22Rv1 (cell line): ENCODE measurements around the gene CRYBB2.

Experiments
- ZFX ChIP-seq: fragments of 450-650 bp; IDR thresholded peaks from 2 replicates; pipeline ENCODE4 v1.6.1; 2017; ENCODE audit warnings: antibody characterized with exemption, borderline replicate concordance
- TF ChIP-seq, protein P1 (sequence below): fragments of 450-650 bp; IDR thresholded peaks from 2 replicates; pipeline ENCODE4 v1.5.1; 2017; ENCODE audit warnings: mild to moderate bottlenecking

DNA sequence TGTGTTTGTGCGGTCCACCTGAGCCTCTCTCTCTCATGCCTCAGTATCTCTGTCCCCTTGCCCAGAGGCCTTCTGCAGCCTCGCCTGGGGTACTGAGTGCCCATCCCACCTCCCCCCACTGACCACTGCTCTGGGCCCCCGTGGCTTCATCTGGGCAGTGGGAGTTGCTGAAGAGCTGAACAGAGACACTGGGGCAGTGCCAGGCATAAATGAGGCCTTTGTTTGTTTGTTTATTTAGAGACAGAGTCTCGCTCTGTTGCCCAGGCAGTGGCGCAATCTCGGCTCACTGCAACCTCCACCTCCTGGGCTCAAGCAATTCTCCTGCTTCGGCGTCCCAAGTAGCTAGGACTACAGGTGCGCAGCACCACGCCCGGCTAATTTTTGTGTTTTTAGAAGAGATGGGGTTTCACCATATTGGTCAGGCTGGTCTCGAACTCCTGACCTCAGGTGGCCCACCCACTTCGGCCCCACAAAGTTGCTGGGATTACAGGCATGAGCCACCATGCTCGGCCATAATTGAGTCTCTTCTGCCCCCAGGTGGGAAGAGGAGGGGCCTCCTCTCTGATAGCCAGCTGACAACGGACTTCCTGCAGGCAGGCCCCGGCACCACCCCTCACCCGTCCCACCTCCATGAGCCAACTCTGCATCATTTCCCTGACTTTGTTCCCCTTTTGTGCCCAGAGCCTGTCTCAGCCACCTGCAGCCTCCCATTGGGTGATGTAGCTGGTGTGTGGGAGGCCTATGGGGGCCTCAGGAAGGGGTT is 10.5 kb upstream of the CRYBB2 start:
- TF ChIP-seq, protein P1, sequence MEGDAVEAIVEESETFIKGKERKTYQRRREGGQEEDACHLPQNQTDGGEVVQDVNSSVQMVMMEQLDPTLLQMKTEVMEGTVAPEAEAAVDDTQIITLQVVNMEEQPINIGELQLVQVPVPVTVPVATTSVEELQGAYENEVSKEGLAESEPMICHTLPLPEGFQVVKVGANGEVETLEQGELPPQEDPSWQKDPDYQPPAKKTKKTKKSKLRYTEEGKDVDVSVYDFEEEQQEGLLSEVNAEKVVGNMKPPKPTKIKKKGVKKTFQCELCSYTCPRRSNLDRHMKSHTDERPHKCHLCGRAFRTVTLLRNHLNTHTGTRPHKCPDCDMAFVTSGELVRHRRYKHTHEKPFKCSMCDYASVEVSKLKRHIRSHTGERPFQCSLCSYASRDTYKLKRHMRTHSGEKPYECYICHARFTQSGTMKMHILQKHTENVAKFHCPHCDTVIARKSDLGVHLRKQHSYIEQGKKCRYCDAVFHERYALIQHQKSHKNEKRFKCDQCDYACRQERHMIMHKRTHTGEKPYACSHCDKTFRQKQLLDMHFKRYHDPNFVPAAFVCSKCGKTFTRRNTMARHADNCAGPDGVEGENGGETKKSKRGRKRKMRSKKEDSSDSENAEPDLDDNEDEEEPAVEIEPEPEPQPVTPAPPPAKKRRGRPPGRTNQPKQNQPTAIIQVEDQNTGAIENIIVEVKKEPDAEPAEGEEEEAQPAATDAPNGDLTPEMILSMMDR = no peak
- TF ChIP-seq ZFX = no peak
